K562 (cell line): ENCODE data around the gene MORF4L1. TPM values are rescaled to one million over a fixed set of nuclear protein-coding genes. Genes with fewer than 3 reads are reported as not detected.

Source experiments
- AFF4 ChIP-seq: sonication (generic); formaldehyde crosslinking; IDR thresholded peaks from 2 replicates; pipeline ENCODE4 v1.8.0; 2023; ENCODE audit warnings: mild to moderate bottlenecking, missing genetic modification reagents
- E2F6 ChIP-seq, 2 experiments: IDR thresholded peaks; 2 replicates each; pipeline ENCODE4 v1.6.1; 2011; ENCODE audit warnings: borderline replicate concordance in 1 of 2, control low read depth in 1 of 2, low read depth in 1 of 2, low read length in 1 of 2, mild to moderate bottlenecking in 1 of 2, mixed read lengths in 1 of 2, moderate library complexity in 1 of 2; ENCODE audit not compliant: insufficient read depth in 1 of 2, insufficient read length in 1 of 2, poor library complexity in 1 of 2, severe bottlenecking in 1 of 2; ENCODE audit errors: extremely low read depth in 1 of 2
- HEY1 ChIP-seq: fragments of 250-450 bp; sonication (Bioruptor Pico); IDR thresholded peaks from 2 replicates; pipeline ENCODE4 v1.5.0; 2020; ENCODE audit warnings: mild to moderate bottlenecking, moderate library complexity, borderline replicate concordance
- MXI1 ChIP-seq: IDR thresholded peaks from 2 replicates; pipeline ENCODE4 v1.6.1; 2011; ENCODE audit warnings: low read depth, mild to moderate bottlenecking, improper control_type of control experiment, low read length
- NONO ChIP-seq, 2 experiments: fragments of 200-400 bp in 1 of 2; fragments of 450-650 bp in 1 of 2; formaldehyde crosslinking in 1 of 2; IDR thresholded peaks; 2 replicates each; pipeline ENCODE4 v1.6.1; 2017; ENCODE audit warnings: low read depth in 2 of 2, mild to moderate bottlenecking in 2 of 2, moderate library complexity in 2 of 2, low read length in 1 of 2
- PHF21A ChIP-seq: fragments of 450-650 bp; IDR thresholded peaks from 2 replicates; pipeline ENCODE4 v1.6.1; 2017; ENCODE audit warnings: low read depth, borderline replicate concordance
- VEZF1 ChIP-seq: fragments of 200-800 bp; sonication (Bioruptor generic); IDR thresholded peaks from 2 replicates; pipeline ENCODE4 v1.6.1; 2017; ENCODE audit warnings: missing genetic modification characterization, missing compliant biosample characterization
- ZBTB2 ChIP-seq: fragments of 450-650 bp; IDR thresholded peaks from 2 replicates; pipeline ENCODE4 v1.6.1; 2016; ENCODE audit warnings: antibody characterized with exemption
- ZBTB33 ChIP-seq: sonication (generic); formaldehyde crosslinking; IDR thresholded peaks from 2 replicates; pipeline ENCODE4 v1.8.1; 2023; ENCODE audit warnings: mild to moderate bottlenecking, missing genetic modification reagents
- polyA plus RNA-seq, 8 experiments: library from polyadenylated mRNA; depleted of rRNA in 4 of 8; stranded (reverse) in 5 of 8; unstranded in 3 of 8; fragments of >200 nt; fragmentation: Nextera tagmentation in 2 of 8; fragmentation: Illumina TruSeq in 1 of 8; extraction: Ambion mirVana in 2 of 8; extraction: Trizol in 1 of 8; gene quantifications; 2 replicates each; pipeline versions ENCODE4 v1.2.1 to v1.2.3, GENCODE V29; 2011 to 2014; ENCODE audit warnings: inconsistent platforms in 1 of 8, missing spikeins in 1 of 8
- total RNA-seq, 7 experiments: library from RNA; depleted of rRNA in 6 of 7; stranded (reverse); fragments of >200 nt in 6 of 7; fragmentation: Illumina TruSeq in 2 of 7; extraction: Trizol in 2 of 7; gene quantifications; 2 replicates each; pipeline versions ENCODE4 v1.2.1 to v1.2.3, GENCODE V29; 2011 to 2021; ENCODE audit warnings: low replicate concordance in 1 of 7

Gene MORF4L1
- total and polyA plus RNA-seq, 9 of the 15 experiments (the other 6 are each of a cell fraction or from before 2014, with no cell fraction given), result 127 to 615 (median 281) TPM

- TF ChIP-seq AFF4 (CRISPR knock-in tag), result peak; percentile 77; the same call in 1 of the 2 replicates
- no peak for TF ChIP-seq ZBTB33 (CRISPR knock-in tag)
- no peak for TF ChIP-seq PHF21A
- TF ChIP-seq MXI1, result no peak
- TF ChIP-seq E2F6 (IDR thresholded peaks at IDR 0.05; ENCODE audit: borderline replicate concordance in 1 of 2, extremely low read depth in 1 of 2, insufficient read depth in 1 of 2, insufficient read length in 1 of 2, low read depth in 1 of 2, low read length in 1 of 2, poor library complexity in 1 of 2, severe bottlenecking in 1 of 2), result peak; percentile 15 to 59
- TF ChIP-seq NONO (IDR thresholded peaks at IDR 0.05; ENCODE audit: low read depth in 2 of 2, low read length in 1 of 2), result no peak
- peak; percentile 69; the same call in 1 of the 2 replicates for TF ChIP-seq VEZF1 (CRISPR knock-in tag)
- no peak; the same call in 1 of the 2 replicates for TF ChIP-seq ZBTB2
- TF ChIP-seq HEY1 (CRISPR knock-in tag), result no peak
Observed at GRCh38 chr15:78872972-78873792, 492 bp downstream of the MORF4L1 start (continued).
